Lung (tissue), 12 donors: Measurements from ENCODE around the gene MAP1LC3B. TPM values are rescaled to one million over a fixed set of nuclear protein-coding genes. Genes with fewer than 3 reads are reported as not detected.

ENCODE experiments used
- ATAC-seq: fragments of 200-7000 bp; cut with Tn5 transposase; one replicate; pipeline ENCODE4 v1.9.1; 2020; ENCODE audit warnings: moderate number of reproducible peaks; ENCODE audit not compliant: insufficient read depth, low FRiP score
- DNase-seq, 3 donors: peaks; one replicate each; pipeline ENCODE4 v3.0.0-alpha.2; 2013 to 2017
- H3K27ac ChIP-seq, 2 donors: one replicate each; pipeline ENCODE4 v1.5.1; 2013; ENCODE audit warnings: mild to moderate bottlenecking in 2 of 2, moderate library complexity in 2 of 2, control low read depth in 1 of 2, inconsistent platforms in 1 of 2, low read depth in 1 of 2, low read length in 1 of 2
- H3K27me3 ChIP-seq, 3 donors: one replicate each; pipeline ENCODE4 v1.5.1; 2013; ENCODE audit warnings: low read length in 2 of 3; ENCODE audit not compliant: control insufficient read depth in 3 of 3, insufficient read depth in 3 of 3
- H3K36me3 ChIP-seq, 4 donors: one replicate each; pipeline ENCODE4 v1.5.1; 2013; ENCODE audit warnings: low read length in 4 of 4, mild to moderate bottlenecking in 1 of 4, moderate library complexity in 1 of 4; ENCODE audit not compliant: control insufficient read depth in 4 of 4, insufficient read depth in 4 of 4
- H3K4me1 ChIP-seq, 5 donors: one replicate each; pipeline ENCODE4 v1.5.1; 2013; ENCODE audit warnings: low read length in 5 of 5, mild to moderate bottlenecking in 2 of 5, moderate library complexity in 1 of 5; ENCODE audit not compliant: control insufficient read depth in 5 of 5, insufficient read depth in 5 of 5
- H3K4me3 ChIP-seq: one replicate; pipeline ENCODE4 v1.5.1; 2013; ENCODE audit warnings: mild to moderate bottlenecking, control low read depth, moderate library complexity
- H3K9ac ChIP-seq, 2 donors: one replicate each; pipeline ENCODE4 v1.5.1; 2013; ENCODE audit warnings: low read length in 2 of 2, control low read depth in 1 of 2; ENCODE audit not compliant: insufficient read depth in 1 of 2
- H3K9me3 ChIP-seq, 4 donors: one replicate each; pipeline ENCODE4 v1.5.1; 2013; ENCODE audit warnings: low read length in 3 of 4, mild to moderate bottlenecking in 1 of 4, moderate library complexity in 1 of 4; ENCODE audit not compliant: control insufficient read depth in 4 of 4, insufficient read depth in 3 of 4
- WGBS, 2 donors: extraction: QIAGEN DNeasy Blood & Tissue Kit; methylation state at CpG; one replicate each; pipeline ENCODE4 v1.1.7; 2013; 5-methylcytosine and 5-hydroxymethylcytosine counted together
- polyA plus RNA-seq, 2 donors: library from polyadenylated mRNA; stranded (reverse); fragments of 200-250 nt; gene quantifications; one replicate each; pipeline ENCODE4 v1.2.1, GENCODE V29; 2013
- total RNA-seq, 2 donors: library from RNA; depleted of rRNA in 1 of 2; stranded (reverse); fragments of >200 nt in 1 of 2; gene quantifications; one replicate each; pipeline ENCODE4 v1.2.1, GENCODE V29; 2014 to 2021
- TF ChIP-seq, protein P1 (sequence below): IDR thresholded peaks from 2 replicates; pipeline ENCODE4 v1.5.1; 2012; ENCODE audit warnings: mild to moderate bottlenecking; ENCODE audit errors: control extremely low read depth, extremely low read depth
- donor health status: control.
- donor health status: control.
- donor health status: Bipolar disorder and iron deficiency.
- donor health status: healthy.
- donor health status: DM: yes; HTN: yes; CAD: no.

MAP1LC3B gene
- total and polyA plus RNA-seq, 4 donors = 43.3 to 62.2 (median 47.7) TPM

DNA sequence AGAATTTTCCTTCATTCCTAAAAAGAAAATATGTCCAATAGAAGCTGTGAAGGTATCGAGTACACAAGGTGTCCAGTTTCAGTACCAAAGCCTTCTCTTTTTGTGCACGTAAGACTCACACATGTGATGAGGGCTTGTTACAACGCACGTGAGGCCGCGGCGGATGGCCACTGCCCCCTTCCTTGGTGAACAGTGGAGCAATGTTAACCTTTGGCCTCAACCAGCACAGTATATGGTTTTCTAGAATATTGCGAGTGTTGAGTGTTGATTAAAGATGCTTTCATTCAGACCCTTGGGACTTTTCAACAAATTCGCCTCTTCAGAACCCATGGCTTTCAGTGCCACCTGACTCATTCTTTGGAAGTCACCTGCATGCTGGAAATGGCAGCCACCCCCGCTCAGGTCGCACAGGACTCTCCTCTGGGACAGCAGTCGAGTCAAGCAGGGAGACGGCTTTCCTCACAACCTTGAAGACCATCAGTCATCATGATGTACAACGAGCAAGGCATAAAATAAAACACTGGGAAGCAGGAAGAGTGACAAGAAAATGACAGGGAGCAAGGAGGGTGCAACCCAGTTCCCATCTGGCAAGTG, 14.5 kb downstream of the MAP1LC3B start:
- H3K4me3 ChIP-seq = no peak overlapping the region
- peak overlapping the region in 1 of 2 donors; percentile 64 for H3K27ac ChIP-seq
- no peaks in the 10 kb centered on the region for H3K4me1 ChIP-seq
- no peaks in the 10 kb centered on the region for H3K27me3 ChIP-seq
- no peak for ATAC-seq
- no peaks in the 10 kb centered on the region for H3K9me3 ChIP-seq
- no peak for DNase-seq
- 92 to 94% methylated on average over 14 of the region's 14 CpGs for whole genome bisulfite sequencing, 2 donors
- H3K36me3 ChIP-seq = peaks cover 18 to 40% (median 28%) of the 10 kb centered on the region in 4 donors
- TF ChIP-seq, protein P1, sequence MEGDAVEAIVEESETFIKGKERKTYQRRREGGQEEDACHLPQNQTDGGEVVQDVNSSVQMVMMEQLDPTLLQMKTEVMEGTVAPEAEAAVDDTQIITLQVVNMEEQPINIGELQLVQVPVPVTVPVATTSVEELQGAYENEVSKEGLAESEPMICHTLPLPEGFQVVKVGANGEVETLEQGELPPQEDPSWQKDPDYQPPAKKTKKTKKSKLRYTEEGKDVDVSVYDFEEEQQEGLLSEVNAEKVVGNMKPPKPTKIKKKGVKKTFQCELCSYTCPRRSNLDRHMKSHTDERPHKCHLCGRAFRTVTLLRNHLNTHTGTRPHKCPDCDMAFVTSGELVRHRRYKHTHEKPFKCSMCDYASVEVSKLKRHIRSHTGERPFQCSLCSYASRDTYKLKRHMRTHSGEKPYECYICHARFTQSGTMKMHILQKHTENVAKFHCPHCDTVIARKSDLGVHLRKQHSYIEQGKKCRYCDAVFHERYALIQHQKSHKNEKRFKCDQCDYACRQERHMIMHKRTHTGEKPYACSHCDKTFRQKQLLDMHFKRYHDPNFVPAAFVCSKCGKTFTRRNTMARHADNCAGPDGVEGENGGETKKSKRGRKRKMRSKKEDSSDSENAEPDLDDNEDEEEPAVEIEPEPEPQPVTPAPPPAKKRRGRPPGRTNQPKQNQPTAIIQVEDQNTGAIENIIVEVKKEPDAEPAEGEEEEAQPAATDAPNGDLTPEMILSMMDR = no peak
- no peak overlapping the region for H3K9ac ChIP-seq

GRCh38 chr16:87407511-87408112, 15.5 kb downstream of the MAP1LC3B start:
- WGBS, 2 donors = 66 to 80% methylated on average over 26 of the region's 26 CpGs
- Histone ChIP-seq H3K27me3 (no peaks in the 10 kb centered on the region), H3K9ac (no peak overlapping the region), H3K27ac (peak overlapping the region in 1 of 2 donors; percentile 84), H3K4me1 (no peaks in the 10 kb centered on the region), H3K4me3 (no peak overlapping the region), H3K9me3 (no peaks in the 10 kb centered on the region), H3K36me3 (peaks cover 18 to 40% (median 36%) of the 10 kb centered on the region in 4 donors)
- ATAC-seq (peak; percentile 68), DNase-seq (no peak)
- TF ChIP-seq, protein P1 = no peak

- TF ChIP-seq, protein P1 = no peak
- no peak overlapping the region for H3K4me3 ChIP-seq
- DNase-seq (no peak), ATAC-seq (no peak)
- H3K27me3 ChIP-seq = no peaks in the 10 kb centered on the region
- H3K27ac ChIP-seq = no peak overlapping the region
- H3K4me1 ChIP-seq = no peaks in the 10 kb centered on the region
- H3K36me3 ChIP-seq = peaks cover 8 to 46% (median 37%) of the 10 kb centered on the region in 4 donors
- H3K9ac ChIP-seq = no peak overlapping the region
- WGBS, 2 donors = 92 to 94% methylated on average over 13 of the region's 13 CpGs
- no peaks in the 10 kb centered on the region for H3K9me3 ChIP-seq
Measured at GRCh38 chr16:87409153-87409552, 17.0 kb downstream of the MAP1LC3B start.
